IPS-18c (cell line): ENCODE data around the gene SENP3.

ENCODE experiments used
- H3K4me3 ChIP-seq: 2 replicates; pipeline ENCODE4 v1.7.0; 2013; ENCODE audit warnings: low read depth, mild to moderate bottlenecking, low read length, moderate library complexity; ENCODE audit not compliant: insufficient read depth
- H3K9me3 ChIP-seq: one replicate; pipeline ENCODE4 v1.6.1; 2013; ENCODE audit warnings: mild to moderate bottlenecking, low read length, moderate library complexity; ENCODE audit not compliant: control insufficient read depth, insufficient read depth

The SENP3 gene

GRCh38 chr17:7614425-7615264 is 52.9 kb downstream of the SENP3 start, which contains the start of gene FXR2:
TSS of gene FXR2 (minus strand) at chr17:7614897. CDS start at chr17:7614532, 365 bp downstream.
- Histone ChIP-seq H3K4me3 (peak within 1 kb of the TSS; percentile 87), H3K9me3 (no peaks in the 10 kb centered on the region)

GRCh38 chr17:7615265-7615747 is 53.6 kb downstream of the SENP3 start:
- no peaks in the 10 kb centered on the region for H3K9me3 ChIP-seq
- peak overlapping the region; percentile 2; the same call in 1 of the 2 replicates for H3K4me3 ChIP-seq

GRCh38 chr17:7618608-7619007 is 56.9 kb downstream of the SENP3 start:
- H3K4me3 ChIP-seq = no peak overlapping the region

GRCh38 chr17:7620835-7621234 is 59.1 kb downstream of the SENP3 start:
- Histone ChIP-seq H3K9me3 (no peaks in the 10 kb centered on the region), H3K4me3 (no peak overlapping the region)

More at GRCh38 chr17:7618608-7619007, 56.9 kb downstream of the SENP3 start:
- no peaks in the 10 kb centered on the region for H3K9me3 ChIP-seq
